Activated CD8-positive, alpha-beta memory T cell treated with anti-CD3 and anti-CD28 coated beads, Interleukin-2, amount 50 U/mL, for 24 hours (primary cell): Measurements from ENCODE around the gene GNA12.

Experiments
- DNase-seq: peaks from one replicate; pipeline ENCODE4 v3.0.0-alpha.2; 2020; ENCODE audit errors: extremely low read depth

Gene GNA12

DNA sequence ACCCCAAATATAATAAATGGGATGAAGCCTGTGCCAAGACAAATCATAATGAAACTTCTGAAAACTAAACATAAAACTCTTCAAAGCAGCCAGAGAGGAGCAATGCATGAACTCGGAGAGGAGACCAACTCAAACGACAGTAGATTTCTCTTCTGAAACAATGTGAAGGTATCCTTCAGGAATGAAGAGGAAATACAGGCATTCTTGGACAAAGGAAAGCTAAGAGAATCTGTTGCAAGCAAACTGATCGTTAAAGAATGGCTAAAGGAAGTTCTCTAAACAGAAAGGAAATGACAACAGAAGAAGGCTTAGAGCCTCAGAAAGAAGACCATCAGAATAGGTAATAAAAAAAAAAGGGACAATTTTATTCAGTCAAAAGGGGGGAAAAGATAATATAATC, 6.6 kb downstream of the GNA12 start:
- no peak for DNase-seq

- no peak for DNase-seq
Measured at GRCh38 chr7:2834748-2835441, 9.2 kb downstream of the GNA12 start.

GRCh38 chr7:2833083-2833910, 10.8 kb downstream of the GNA12 start:
- no peak for DNase-seq

- DNase-seq: no peak
Measured at GRCh38 chr7:2832461-2832860, 11.6 kb downstream of the GNA12 start.

DNA sequence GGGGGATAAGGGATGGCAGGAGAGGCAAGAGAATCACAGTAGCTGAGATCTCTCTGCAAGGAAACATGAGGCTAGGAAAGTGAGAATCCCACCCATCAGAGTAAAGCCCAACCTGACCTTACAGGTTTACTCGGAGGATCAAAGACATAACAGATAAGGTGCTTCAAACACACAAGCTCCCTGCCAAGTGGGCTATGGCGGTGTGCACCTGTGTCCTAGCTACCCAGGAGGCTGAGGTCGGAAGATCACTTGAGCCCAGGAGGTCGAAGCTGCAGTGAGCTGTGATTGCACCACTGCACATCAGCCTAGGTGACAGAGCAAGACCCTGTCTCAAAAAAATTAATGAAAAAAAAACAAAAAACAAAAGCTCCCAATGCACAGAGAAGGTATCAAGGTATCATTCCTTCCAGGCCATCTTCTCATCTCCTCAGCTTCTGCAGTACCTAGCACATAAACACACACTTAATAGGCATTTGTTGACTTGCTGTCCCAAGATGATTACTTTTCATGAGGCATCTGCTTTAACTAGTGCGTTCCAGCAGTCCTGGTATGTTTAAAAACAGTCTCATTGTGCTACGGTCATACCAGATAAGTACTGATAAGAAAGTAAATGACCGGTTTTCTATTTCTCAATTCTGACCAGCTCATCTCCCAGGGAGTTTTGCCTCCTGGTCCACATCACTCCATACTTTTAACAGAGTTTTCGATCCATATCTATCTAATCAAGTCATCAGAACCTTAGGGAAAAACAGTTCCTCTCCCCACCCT, 13.3 kb downstream of the GNA12 start:
- DNase-seq: no peak

DNA sequence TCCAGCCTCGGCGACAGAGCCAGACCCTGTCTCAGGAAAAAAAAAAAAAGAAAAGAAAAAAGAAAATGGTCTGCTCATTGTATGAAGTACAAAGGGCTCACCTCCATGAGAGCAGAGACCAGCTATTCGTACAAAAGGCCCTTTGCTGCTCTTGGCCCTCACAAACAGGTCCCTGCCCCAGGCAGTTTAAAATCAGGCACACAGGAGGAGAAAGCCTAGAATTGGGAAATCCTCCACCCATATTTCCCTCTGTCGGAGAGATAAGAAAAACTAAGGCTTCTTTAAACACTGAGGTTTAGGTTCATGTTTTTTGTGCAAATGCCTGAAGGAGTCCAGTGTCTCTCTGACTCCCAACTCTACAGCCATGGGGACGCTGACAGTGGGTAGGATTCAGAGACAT, 15.1 kb downstream of the GNA12 start:
- DNase-seq: no peak

DNA sequence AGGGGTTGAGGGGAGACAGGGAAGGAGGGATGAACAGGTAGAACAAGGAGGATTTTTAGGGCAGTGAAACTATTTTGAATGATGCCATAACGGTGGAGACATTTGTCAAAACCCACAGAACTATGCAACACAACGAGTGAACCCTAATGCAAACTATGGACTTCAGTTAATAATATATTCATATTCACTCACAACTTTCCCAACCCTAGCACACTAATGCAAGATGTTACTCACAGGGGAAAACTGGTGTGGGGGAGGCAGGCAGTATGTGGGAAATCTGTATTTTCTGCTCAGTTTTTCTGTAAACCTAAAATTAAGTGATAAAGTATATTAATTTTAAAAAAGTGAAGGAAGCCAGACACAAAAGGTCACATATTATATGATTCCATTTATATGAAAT, 17.3 kb downstream of the GNA12 start:
- no peak for DNase-seq

- no peak for DNase-seq
Measured at GRCh38 chr7:2825559-2826227, 18.4 kb downstream of the GNA12 start.

- DNase-seq: no peak
Measured at GRCh38 chr7:2824678-2825461, 19.2 kb downstream of the GNA12 start.

GRCh38 chr7:2824026-2824677, 20.0 kb downstream of the GNA12 start:
- DNase-seq: no peak

- DNase-seq: no peak
Measured at GRCh38 chr7:2823130-2823529, 21.0 kb downstream of the GNA12 start.

GRCh38 chr7:2821842-2822507, 22.1 kb downstream of the GNA12 start:
- no peak for DNase-seq

- DNase-seq: no peak
Measured at GRCh38 chr7:2821161-2821841, 22.8 kb downstream of the GNA12 start.

DNA sequence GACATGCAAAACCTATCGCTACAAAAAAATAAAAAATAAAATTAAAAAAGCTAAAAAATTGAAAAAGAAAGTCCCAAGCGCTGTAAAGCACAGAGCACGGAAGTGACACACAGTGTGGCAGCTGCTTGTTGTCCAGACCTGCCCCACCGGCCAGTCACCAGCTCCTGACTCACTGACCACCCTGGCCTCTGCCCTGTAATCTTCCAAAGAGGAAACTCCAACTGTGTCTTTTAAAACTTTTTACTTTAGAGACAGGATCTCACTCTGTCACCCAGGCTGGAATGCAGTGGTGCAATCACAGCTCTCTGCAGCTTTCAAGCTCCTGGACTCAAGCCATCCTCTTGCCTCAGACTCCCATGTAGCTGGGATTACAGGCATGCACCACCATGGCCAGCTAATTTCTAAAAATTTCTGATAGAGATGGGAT, 23.6 kb downstream of the GNA12 start:
- no peak for DNase-seq

- no peak for DNase-seq
Measured at GRCh38 chr7:2819954-2820397, 24.1 kb downstream of the GNA12 start.

DNA sequence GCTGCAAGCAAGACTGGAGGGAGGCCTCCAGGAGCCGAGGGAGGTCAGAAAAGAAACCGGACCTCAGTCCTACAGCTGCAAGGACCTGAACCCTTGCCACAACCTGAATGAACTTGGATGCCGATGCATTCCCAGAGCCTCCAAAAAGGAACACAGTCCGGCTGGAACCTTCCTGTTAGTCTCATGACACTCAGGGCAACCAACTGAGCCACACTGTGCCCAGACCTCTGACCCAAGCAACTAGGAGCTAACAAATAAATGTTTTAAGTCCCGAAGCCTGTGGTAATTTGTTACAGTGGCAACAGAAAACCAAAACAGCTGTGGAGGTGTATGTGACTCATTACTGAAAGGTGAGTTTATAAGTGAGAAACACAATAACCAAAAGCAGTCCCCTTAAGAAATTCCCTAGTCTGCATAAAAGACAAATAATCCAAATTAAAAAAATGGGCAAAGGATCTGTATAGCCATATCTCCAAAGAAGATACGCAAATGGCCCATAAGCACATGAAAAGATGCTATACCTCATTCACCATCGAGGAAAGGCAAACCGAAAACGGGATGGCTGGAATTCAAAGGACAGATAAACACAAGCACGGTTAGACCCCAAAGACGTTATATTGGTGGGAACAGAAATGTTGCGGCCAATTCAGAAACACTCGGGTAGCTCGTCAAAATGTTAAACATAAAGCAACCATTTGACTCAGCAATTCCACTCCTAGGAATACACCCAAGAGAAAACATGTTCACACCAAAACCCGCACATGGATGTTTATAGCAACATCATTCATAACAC, 24.8 kb downstream of the GNA12 start:
- no peak for DNase-seq

- DNase-seq: no peak
Measured at GRCh38 chr7:2818653-2819052, 25.5 kb downstream of the GNA12 start.

GRCh38 chr7:2818121-2818520, 26.0 kb downstream of the GNA12 start:
- DNase-seq: no peak

GRCh38 chr7:2817456-2817855, 26.7 kb downstream of the GNA12 start:
- no peak for DNase-seq
